Epithelial cell of proximal tubule (primary cell): ENCODE data around the gene GP1BB. TPM values are rescaled to one million over a fixed set of nuclear protein-coding genes. Genes with fewer than 3 reads are reported as not detected.

Experiments
- DNase-seq: peaks from one replicate; pipeline ENCODE4 v3.0.0-alpha.2; 2011; ENCODE audit warnings: low read depth
- H3K4me3 ChIP-seq: 2 replicates; pipeline ENCODE4 v1.5.1; 2011; ENCODE audit warnings: low read depth, mild to moderate bottlenecking, low read length
- total RNA-seq: library from RNA; depleted of rRNA; stranded (reverse); fragments of >200 nt; gene quantifications from 2 replicates; pipeline ENCODE4 v1.2.3, GENCODE V29; 2015
- TF ChIP-seq, protein P1 (sequence below): conservative IDR thresholded peaks from 2 replicates; pipeline ENCODE4 v1.5.1; 2012; ENCODE audit warnings: low read depth, mild to moderate bottlenecking, low read length

Gene GP1BB
- total RNA-seq, 1 donor from 2014 or later = 0.81 TPM

DNA sequence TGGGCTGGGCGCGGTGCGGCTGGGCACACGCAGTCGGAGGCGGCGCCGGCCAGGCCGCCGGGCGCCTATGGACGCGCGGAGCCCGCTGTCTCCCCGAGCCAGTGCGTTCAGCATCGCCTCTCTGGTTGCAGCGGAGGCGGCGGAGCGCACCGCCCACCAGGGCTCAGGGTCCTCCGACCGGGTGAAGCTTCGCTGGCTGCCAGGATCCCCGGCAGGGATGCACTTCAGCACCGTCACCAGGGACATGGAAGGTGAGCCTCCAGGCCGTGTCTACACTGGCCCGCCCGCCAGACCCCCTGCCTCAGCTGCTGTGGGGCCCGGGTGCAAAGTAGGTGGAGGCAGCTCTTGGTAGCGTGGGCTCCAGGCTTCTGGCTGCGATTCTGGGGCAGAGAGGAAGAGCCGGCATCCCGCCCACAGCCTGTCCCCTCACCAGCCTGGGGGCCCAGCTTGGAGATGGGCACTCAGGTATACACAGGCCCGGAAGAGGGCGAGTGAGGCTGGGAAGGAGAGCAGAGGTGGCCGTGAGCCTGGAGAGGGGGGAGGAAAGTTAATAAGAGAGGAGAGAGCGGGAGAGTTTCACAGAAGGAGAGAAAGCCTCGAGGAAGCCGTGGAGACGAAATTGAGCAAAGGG, 36.2 kb downstream of the GP1BB start:
- H3K4me3 ChIP-seq = no peak overlapping the region
- TF ChIP-seq, protein P1, sequence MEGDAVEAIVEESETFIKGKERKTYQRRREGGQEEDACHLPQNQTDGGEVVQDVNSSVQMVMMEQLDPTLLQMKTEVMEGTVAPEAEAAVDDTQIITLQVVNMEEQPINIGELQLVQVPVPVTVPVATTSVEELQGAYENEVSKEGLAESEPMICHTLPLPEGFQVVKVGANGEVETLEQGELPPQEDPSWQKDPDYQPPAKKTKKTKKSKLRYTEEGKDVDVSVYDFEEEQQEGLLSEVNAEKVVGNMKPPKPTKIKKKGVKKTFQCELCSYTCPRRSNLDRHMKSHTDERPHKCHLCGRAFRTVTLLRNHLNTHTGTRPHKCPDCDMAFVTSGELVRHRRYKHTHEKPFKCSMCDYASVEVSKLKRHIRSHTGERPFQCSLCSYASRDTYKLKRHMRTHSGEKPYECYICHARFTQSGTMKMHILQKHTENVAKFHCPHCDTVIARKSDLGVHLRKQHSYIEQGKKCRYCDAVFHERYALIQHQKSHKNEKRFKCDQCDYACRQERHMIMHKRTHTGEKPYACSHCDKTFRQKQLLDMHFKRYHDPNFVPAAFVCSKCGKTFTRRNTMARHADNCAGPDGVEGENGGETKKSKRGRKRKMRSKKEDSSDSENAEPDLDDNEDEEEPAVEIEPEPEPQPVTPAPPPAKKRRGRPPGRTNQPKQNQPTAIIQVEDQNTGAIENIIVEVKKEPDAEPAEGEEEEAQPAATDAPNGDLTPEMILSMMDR = no peak
- DNase-seq = no peak

GRCh38 chr22:19760058-19760950, 37.0 kb downstream of the GP1BB start, which contains the start of gene TBX1:
Gene TBX1, plus strand, starts transcription at chr22:19760778. Its CDS starts 66 bp downstream, at chr22:19760844.
- no peak within 1 kb of the TSS for H3K4me3 ChIP-seq
- DNase-seq = no peak
- TF ChIP-seq, protein P1 = no peak

GRCh38 chr22:19760951-19761724, 37.8 kb downstream of the GP1BB start:
- DNase-seq = no peak
- H3K4me3 ChIP-seq = no peak overlapping the region
- TF ChIP-seq, protein P1 = no peak

GRCh38 chr22:19761725-19762567, 38.6 kb downstream of the GP1BB start:
- H3K4me3 ChIP-seq = no peak overlapping the region
- TF ChIP-seq, protein P1 = no peak
- DNase-seq = no peak

DNA sequence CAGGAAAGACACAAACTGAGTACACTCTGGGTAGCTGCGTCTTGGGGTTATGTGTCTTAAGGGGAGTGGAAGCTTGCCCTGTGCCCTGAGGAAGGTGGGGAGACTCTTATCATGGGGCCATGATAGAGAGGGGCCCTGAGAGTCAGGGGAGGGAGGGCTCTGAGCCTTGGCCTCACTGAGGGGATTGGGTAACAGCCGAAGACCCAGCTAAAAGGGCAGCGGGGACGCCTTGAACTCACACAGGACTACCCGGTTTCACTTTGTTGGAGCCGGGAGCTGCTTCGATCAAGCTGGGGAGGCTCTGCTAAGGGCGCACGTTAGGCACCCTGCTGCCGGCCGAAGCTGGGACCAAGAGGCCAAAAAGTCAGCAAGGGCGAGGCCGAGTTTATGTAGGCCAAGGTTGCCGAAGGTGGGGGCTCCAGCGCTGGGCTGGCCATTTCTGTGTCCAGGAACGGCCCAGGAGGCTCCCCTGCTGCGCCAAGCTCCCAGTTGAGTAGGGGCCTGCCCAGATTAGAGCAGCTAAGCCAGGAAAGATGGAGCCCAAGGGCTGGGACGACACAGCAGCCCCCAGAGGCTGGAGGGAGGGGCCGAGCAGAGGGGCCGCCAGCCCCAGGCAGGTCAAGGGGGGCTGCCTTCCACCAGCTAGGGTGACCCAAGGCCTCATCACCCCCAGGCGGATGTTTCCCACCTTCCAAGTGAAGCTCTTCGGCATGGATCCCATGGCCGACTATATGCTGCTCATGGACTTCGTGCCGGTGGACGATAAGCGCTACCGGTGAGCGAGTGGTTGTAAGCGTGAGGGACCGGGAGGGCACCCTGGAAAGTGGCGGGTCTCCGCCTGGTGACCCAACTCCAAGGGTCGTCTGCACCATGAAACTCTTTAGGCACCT, 39.5 kb downstream of the GP1BB start:
- H3K4me3 ChIP-seq = no peak overlapping the region
- no peak for DNase-seq
- TF ChIP-seq, protein P1 = no peak
